ENCODE results near the gene ILF3.
A peak's percentile ranks its signal among the peaks of the same experiment; 100 is the strongest.

The ILF3 gene

DNA sequence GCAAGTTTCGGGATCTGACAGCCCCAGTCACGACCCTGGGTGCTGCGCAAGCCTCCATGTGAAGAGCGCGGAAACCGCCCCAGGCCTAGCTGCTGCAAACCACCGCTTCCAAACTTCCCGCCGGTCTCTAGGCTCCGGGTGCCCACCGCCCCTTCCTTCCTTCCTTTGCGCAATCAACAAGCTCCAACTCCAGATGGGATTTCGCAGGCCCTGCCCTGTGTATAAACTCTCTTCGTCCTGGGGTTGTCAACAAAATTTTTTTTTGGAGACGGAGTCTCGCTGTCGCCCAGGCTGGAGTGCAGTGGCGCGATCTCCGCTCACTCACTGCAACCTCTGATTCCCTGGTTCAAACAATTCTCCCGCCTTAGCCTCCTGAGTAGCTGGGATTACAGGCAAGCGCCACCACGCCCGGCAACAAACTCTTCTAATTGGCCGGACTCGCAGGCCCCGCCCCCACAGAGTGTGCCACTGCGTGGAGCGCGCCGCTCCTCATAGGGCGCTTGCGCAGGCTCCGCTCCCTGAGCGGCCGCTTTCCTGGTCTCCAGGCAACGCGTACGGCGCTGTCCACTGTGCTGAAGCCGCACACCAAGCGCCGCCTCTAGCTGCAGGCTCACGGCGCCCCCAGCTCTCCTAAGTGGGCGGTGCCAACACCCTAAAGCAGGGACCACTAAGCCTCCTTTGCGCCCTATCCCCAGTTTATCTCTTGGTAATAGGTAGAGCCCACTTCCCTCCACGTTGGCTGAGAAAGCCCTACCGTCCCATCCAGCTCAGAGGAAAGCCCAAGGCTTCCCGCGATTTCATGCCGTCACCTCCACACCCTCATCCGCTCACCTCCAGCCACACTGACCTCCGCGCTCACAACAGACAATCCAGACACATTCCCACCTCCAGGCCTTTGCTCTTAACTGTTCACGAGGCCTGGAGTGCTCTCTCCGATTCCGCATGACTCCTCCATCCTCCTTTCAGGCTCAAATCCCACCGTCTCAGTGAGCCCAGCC is 41.6 kb downstream of the ILF3 start:
- DNase-seq (ENCODE audit: low spot score): peak; percentile 88

DNA sequence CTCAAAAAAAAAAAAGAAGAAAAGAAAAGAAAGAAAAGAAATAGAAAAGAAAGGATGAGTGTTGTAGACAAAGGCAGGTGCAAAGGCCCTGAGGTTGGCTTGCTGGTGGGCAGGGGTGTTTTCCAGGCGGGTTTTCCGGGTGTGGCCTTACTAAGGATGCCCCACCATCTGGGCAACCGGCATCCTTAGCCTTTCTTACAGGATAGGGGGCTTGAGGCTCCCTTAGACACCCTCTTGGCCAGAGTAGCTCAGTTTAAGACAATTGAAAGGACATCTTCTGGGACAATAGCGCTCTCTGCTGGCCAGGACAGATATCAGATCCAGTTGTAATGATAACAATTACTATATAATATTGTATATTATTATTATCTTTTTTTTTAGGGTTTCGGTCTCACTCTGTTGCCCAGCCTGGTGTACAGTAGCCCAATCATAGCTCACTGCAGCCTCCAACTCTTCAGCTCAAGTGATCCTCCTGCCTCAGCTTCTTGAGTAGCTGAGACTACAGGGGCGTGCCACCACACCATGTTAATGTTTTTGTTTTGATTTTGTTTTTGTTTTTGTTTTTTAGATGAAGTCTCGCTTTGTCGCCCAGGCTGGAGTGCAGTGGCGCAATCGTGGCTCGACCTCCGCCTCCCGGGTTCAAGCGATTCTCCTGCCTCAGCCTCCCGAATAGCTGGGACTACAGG is 45.6 kb downstream of the ILF3 start:
- peak; percentile 76 for DNase-seq (ENCODE audit: low spot score)

- DNase-seq (ENCODE audit: low spot score): no peak
These were observed 47.9 kb downstream of the ILF3 start for GRCh38 chr19:10701955-10702525.

DNA sequence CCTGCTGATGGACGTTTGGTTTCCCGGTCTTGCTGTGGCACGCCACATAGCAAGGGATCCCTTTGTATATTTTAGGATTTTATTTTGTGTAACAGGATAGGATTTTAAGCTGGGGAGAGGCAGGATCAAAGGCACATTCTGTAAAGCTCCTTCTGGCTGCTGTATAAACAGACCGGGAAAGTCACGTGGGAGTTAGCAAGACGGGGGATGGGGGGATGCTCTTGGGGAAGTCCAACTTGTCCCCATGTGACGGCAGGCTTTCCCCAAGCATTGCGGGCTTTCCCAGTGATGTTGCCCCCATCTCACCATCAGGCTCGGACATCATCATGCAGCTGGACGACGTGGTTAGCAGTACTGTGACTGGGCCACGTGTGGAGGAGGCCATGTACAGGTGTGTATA is 52.8 kb downstream of the ILF3 start:
- DNase-seq (ENCODE audit: low spot score): no peak

DNA sequence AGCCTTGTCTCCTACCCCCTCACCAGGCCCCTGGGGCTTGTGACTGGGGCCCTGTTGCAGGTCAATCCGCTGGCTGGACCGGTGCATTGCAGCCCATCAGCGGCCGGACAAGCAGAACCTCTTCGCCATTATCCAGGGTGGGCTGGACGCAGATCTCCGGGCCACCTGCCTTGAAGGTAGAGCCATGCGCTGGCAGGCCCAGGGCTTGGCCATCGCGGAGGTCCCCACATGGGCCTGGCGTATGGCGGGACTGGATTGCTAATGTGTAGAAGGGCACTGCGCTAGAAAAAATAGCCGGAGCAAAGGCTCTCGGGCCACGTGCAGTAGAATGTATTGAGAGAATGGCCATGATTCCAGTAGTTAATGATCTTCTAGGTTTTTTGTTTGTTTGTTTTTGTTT is 53.3 kb downstream of the ILF3 start:
- no peak for DNase-seq (ENCODE audit: low spot score)

DNA sequence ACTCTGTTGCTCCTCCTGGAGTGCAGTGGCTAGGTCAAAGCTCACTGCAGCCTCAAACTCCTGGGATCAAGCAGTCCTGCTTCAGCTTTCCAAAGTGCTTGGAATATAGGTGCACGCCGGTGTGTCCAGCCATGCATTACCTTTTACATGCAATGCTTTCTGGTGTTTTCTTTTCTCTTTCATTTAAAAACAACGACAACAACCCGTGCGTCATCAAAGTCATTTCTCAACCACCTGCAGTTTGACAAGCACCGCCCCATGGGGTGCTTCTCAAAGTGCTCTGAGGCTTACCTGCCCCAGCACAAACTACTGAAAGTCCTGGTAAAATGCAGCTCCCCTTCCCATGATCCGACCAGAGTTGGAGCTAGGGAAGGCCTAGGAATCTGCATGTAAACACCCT is 54.1 kb downstream of the ILF3 start:
- DNase-seq (ENCODE audit: low spot score): no peak

- no peak for DNase-seq (ENCODE audit: low spot score)
These were observed 57.9 kb downstream of the ILF3 start for GRCh38 chr19:10712045-10712444.

GRCh38 chr19:10712754-10713153 is 58.6 kb downstream of the ILF3 start:
- no peak for DNase-seq (ENCODE audit: low spot score)

DNA sequence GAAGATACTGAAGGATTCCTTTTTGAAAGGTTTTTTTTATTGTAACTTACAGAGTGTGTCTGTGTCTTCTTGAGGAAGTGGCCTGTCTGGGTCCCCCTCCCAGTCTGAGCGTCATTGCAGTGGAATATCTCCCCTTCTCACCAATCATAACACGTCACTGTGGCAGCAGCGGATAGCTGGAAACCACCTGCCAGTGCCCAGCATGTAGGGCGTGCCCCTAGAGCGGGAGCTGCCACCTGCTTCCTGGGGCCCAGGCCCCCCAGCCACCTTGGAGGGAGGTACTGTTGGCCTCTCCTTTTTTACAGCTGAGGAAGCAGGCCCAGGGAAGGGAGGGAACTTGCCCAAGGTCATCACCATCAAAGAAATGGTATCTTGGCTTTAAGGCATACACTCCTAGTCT is 59.2 kb downstream of the ILF3 start:
- DNase-seq (ENCODE audit: low spot score): no peak

GRCh38 chr19:10717054-10717355 is 62.9 kb downstream of the ILF3 start:
- no peak for DNase-seq (ENCODE audit: low spot score)

DNA sequence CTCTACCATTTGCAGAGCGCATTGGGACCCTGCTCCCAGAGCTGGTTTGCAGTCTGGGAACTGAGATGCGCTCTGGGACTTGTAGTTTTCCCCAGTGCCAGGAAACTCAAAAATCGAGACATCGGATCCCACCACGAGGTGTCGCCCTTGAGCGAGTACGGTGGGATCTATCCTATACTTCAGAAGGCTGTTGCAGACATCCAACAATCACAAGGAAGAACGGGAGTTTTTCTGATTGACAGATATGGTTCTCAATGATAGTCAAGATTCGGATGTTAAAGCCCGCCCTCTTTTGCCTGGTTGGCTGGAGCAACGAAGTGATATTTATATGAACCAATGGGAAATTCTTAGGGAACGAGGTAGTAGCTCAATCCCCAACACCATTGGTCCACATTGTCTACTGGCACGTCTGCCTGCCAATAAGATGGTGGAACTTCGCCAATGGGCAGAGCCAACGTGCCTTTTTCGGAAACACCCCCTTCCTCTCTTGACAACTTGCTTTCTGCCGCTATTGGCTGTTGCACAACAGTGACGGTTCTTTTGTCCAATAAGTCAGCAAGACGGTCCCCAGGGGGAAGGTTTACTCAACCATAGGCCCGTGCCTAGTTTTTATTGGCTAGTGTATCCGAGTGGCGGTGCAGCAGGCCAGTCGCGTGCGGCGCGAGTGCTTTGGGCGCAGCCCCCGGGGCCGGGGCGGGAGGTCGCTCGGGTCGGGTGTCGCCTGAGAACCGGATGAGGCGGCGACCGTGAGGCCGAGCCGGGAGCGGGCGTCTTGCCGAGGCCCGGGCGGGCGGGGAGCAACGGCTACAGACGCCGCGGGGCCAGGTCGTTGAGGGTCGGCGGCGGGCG is 63.4 kb downstream of the ILF3 start, which contains the start of gene DNM2:
DNM2 (plus strand) TSS at position 724 of the 849 bp plus-strand sequence. CDS start 164 bp downstream, outside the sequence.
- peak; percentile 100 for DNase-seq (ENCODE audit: low spot score)

DNA sequence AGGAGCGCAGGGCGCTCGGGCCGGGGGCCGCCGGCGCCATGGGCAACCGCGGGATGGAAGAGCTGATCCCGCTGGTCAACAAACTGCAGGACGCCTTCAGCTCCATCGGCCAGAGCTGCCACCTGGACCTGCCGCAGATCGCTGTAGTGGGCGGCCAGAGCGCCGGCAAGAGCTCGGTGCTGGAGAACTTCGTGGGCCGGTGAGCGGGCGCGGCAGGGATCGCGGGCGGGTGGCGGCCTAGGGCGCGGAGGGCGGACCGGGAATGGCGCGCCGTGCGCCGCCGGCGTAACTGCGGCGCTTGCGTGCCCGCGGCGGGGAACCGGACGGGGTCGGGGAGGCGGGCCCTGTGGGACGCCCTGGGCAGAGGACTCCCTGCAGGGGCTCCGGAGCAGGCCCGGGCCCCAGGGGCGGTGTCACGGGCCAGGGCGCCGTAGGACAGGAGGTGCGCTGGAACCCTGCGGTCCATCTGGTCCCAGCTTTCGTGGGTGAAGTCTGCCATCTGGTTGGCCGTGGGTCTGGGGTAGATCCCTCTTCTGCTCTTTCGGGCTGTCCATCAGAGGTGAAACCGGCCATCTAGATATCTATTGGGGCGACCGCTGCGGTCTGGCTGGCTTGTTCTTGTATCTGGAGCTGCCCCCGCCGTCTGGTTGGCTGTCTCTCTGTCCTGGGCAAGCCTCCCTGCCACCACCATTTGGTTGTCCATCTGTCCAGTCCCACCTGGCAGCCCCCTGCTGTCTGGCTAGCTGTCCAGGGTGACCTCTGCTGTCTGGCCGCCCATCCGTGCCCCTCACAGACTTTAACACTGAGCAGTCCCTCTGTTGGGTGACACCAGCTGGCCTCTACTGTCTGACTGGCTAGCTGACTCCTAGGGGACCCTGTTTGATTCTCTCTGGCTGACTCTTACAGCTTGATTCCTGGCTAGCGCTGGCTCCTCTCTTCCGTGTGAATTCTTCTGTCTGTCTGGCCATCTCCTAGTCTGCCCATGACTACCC is 64.4 kb downstream of the ILF3 start:
- DNase-seq (ENCODE audit: low spot score): peak; percentile 17

DNA sequence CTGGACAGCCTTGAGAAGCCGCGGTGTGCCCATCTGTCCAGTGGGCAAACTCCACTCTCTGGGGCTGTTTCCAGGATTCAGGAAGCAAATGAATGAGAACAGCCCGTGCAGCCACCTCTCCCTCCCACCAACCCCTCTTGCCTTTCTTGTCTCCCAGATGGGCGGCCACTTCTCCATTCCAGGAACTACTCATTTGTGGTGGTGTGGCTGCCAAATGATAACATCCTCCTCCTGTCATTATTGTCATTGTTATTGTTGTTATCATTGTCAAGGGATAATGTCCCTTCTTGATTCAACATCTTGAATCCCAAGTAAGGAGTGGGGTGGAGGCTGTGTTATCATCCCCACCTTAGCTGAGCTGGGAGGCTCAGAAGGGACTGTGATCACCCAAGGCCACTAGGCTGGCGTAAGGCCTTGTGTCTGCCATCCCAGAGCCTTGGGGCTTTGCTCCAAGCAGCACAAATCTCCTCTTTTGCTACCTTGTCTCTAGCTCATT is 65.4 kb downstream of the ILF3 start:
- peak; percentile 29 for DNase-seq (ENCODE audit: low spot score)

DNA sequence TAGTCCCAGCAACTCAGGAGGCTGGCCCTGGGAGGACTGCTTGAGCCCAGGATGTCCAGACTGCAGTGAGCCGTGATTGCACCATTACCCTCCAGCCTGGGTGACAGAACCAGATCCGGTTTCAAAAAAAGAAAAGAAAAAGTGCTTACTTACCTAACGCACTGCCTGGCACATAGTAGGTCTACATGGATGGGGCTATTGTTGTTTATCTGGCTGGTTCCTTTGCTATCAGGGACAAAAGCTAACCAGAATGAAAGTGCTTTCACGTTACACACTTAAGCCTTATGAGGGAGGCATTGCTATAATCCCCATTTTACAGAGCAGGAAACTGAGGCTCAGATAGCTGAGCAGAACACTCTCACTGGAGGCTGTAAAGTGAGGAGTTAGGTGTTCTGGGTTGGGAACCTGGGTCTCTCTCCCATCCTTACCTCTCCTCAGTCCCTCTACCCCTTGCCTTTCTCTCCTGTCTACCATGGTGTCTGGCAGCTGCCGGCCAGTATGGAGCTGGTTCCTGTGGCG is 66.5 kb downstream of the ILF3 start:
- DNase-seq (ENCODE audit: low spot score): no peak

DNA sequence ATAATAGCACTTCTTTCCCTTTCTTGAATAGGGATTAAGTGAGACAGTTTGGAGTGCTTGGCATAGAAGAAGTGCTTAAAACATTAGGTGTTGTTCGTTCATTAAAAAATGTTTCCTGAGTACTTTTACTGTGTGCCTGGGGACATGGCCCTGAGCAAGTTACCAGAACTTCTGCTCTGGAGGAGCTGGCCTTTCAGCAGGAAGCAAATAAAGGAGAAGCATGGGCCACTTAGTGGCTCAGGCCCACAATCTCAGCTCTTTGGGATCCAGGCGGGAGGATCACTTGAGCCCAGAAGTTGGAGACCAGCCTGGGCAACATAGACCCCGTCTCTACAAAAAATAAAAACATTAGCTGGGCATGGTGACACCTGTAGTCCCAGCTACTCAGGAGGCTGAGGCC is 69.4 kb downstream of the ILF3 start:
- no peak for DNase-seq (ENCODE audit: low spot score)

DNA sequence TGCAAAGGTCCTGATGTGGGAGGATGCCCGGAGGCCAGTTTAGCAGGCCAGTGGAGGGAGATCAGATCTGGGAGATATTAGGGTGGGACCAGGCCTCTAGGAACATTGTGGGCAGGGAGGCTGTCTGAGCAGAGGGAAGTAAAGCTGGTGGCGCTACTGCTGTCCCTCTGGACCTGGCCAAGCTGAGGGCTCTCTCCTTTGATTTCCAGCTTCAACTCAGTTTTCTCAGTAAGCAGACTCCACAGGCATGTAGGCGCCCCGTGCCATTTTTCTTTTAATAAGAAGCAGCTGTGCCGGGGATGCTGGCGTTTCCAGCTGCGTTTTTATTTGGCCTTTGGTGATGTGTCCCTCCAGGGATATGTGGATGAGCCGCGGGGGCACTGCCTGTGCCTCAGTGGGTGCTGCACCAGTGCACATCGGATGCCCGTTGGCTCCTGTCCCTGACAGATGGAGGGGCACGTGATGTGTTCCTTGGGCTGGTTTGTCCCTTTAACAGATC is 70.5 kb downstream of the ILF3 start:
- no peak for DNase-seq (ENCODE audit: low spot score)

- DNase-seq (ENCODE audit: low spot score): no peak
These were observed 71.3 kb downstream of the ILF3 start for GRCh38 chr19:10725415-10725814.

DNA sequence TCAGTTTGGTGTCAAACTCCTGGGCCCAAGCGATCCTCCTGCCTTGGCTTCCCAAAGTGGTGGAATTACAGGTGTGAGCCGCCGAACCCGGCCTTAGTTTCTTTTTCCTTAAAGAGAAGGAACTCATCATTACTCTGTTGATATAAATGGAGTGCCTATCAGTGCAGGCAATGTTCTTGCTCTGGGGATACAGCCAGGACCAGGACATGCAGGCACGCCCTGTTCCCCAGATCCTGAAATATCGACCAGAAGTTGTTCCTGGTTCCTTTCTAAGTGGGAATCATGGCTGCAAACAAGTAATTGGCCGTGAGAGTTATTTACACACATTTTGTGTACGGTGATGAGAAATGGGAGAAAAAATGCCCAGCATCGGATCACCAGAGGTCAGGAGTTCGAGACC is 72.1 kb downstream of the ILF3 start:
- no peak for DNase-seq (ENCODE audit: low spot score)

DNA sequence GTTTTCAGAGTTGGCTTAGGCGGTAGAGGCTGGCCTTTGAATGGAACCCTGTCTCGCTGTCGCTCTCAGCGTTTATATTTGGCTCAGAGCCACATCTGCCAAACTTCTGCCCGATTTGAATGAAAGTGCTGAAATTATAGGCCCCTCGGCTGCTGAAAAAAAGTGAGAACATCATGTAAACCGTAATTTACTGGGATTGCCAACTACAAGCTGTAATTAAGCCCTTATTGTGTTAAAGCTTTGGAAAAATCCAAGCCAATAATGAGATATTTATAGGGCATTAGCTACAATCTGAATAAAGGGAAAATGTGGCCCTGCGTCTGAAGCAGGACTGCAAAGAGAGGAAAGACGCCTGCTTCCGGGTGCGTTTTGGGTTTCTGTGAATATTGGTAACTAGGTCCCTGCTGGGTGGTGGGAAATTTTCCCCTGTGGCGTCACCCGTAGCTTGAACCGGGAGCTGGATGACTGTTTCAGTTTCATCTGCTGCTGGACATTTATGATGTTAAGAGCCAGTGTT is 73.6 kb downstream of the ILF3 start:
- DNase-seq (ENCODE audit: low spot score): no peak

DNA sequence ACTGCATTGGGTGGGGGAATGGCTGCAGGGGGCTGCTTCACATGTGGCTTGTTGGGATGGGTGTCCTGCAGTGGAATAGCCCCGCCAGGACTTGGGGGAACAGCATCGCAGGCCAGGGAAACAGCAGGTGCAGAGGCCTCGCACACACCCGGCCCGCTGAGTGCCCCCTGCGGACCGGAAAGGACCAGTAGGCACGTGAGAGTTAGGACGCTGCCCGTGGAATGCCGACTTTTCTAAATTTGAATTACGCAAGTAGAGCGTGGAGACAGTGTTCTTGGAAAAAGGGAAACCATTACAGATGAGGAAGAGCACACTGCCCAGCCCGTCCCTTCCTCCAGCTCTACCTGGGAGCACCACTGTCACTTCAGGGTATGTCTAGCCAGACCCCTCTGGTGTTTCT is 75.3 kb downstream of the ILF3 start:
- DNase-seq (ENCODE audit: low spot score): no peak

Measured in hematopoietic multipotent progenitor cell treated with erythropoietin and hydrocortisone succinate and interleukin-3 and kit ligand, for 17 days (in vitro differentiated cells).